HG03520 (cell line): ENCODE data around the gene GALM.
"Not testable (repeated sequence)": the region's sequence is repeated elsewhere in the genome, so short reads cannot be mapped to it uniquely, and the experiment has no call there.

ENCODE experiments used
- ATAC-seq: cut with Tn5 transposase; IDR thresholded peaks from one replicate; pipeline ENCODE4 v1.9.1; 2021; ENCODE audit warnings: mild to moderate bottlenecking, moderate library complexity; ENCODE audit not compliant: unreplicated experiment

GALM gene

DNA sequence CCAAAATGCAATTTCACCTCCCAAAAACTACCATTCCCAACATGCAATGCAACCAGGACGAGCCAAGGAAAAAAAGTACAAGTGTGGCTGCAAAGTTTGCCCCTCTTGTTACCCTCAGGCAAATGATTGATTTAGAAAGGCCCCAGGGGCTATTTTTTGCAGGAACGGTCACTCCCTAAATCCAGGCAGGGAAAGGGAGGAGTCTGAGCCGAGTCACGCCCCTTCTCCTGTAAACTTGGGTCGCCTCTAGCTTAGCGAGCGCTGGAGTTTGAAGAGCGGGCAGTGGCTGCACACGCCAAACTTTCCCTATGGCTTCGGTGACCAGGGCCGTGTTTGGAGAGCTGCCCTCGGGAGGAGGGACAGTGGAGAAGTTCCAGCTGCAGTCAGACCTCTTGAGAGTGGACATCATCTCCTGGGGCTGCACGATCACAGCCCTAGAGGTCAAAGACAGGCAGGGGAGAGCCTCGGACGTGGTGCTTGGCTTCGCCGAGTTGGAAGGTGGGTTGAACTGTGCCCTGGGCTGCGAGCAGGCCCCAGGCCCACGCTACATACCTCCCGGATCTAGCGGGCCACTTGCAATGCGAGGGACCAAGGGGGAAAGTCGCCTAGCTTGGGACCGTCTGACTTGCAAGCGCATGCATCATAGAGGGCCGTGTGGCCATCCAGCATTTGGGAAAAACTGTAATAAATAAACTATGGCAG, at the start of gene GALM:
Gene GALM, plus strand, starts transcription at position 261 of the 702 bp plus-strand sequence. Its CDS starts 48 bp downstream, at position 309.
- ATAC-seq = peak; percentile 39

DNA sequence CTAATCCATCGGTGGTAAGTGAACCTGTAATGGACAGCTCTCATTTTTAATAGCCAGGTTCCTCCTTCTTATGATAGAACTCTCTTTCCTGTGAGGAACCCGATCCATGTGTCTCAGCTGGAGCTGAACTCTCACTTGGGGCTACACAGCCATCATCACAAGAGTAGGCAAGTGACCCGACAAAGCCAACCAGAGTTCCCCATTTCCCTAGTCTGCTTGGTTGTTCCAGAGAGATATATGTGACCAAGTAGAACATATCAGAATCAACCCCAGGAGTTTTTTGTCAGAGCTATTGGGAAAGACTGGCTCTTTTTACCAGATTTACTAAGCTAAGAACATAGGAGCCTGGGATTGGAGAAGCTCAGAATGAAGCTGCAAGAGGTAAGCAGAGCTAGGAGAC, 48.6 kb upstream of the GALM start:
- no peak for ATAC-seq

DNA sequence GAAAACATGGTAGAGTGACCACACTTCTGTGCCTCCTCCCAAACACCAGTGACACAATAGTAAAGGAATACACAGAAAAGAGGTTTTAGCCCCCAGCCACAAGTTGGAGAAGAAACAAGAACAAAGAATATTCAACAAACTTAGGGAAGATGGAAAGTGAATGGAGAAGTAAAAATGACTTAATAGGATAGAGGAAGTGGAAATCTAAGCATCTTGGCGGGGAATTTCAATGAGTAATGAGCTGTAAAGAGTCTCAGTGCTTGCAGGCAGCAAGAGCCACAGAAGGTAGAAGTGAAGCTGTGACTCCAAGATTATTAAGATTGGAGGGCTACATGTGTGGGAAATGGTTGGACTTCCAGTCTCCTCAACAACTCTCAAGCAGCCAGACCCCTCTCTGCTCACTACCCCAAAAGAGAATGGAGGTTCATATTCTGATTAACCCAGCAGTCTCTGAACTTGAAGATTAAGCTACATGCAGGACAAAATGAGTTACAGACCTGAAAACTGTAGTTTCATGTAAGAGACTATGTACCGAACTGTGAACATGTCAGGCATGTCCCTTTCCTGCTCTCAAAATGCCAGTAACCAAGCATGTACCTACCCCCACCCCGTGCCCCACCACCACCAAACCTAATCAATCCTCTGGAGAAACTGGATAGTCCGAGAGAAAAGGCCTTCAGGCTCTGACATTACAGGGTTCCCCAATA, 46.3 kb upstream of the GALM start:
- ATAC-seq = no peak

DNA sequence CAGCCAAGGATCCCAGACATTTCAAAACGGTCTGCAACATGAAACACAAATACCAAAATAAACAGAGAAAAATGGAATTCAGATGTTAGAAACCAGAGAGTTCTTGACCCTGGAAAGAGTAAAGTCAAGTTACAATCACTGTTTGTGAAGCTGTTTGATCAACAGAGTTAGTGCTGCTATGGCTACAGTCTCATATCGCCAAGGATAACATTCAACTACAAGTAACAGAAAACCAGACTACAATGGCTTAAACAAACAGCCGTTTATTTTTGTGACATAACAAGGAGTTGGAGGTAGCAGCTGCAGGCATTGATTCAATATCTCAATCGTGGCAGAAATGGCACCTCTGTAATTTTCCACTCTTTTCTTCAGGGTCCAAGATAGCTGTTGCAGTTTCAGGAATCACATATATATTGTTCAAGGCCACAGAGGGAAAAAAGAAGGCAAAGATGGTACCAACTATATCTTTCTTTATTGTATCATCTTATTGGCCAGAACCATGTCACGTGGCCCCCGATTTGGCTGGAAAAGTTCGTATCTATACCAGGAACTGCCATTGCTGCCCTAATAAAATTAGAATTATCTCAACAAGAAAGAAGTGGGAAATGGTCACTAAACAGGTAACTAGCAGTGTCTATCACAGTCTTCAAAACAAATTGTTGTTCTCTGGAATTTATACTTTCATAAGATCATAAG, 45.5 kb upstream of the GALM start:
- no peak for ATAC-seq

DNA sequence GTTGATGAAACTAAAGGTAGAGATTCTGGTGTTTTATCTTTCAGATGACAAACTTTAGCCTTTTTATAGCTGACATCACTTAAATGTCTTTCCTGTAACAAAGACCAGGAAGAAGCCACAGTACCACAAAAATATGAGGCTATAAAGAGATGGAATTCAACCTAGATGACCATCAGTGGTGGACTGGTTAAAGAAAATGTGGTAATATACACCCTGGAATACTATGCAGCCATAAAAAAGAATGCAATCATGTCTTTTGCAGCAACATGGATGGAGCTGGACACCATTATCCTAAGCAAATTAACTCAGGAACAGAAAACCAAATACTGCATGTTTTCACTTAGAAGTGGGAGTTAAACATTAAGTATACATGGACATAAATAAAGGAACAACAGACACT, 44.9 kb upstream of the GALM start:
- ATAC-seq = no peak

DNA sequence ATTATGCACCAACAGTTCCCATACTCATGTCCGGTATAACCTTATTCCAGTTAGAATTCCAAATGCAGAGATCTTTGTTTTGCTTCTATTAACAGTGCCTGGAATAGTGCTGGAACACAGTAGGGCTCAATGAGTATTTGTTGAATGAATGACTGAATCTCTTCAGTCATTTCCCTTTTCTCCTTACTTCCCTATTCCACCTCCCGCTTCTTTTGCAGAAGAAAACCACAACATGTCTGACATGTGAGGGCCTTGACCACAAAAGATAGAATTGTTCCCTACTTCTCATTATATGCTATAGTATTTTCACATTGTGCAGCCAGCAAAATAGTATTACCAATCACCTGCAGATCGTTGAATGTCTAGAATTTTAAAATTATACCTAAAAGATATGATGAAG, 43.7 kb upstream of the GALM start:
- ATAC-seq = no peak

DNA sequence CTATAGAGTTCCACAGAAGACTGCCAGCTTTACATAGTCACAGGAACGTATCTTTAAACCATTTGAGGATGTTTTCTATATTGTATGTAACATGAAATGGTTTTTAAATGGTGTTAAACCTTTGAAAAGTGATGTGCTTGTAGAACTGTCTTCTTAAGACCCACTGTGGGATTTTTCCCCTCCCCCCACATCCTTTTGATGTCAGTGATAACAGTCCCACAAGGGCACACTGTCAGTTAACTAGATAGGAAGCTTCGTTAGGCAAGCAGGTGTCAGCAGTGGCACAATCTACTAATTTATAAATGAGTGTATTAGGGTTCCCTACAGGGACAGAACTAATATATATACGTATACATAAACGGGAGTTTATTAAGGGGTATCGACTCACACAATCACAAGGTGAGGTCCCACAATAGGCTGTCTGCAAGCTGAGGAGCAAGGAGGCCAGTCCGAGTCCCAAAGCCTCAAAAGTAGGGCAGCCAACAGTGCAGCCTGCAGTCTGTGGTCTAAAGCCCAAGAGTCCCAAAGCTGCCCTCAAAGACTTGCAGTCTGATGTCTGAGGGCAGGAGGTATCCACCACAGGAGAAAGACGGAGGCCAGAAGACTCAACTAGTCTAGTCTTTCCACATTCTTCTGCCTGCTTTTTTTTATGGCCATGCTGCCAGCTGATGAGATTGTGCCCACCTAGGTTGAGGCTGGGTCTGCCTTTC, 39.4 kb upstream of the GALM start:
- no peak for ATAC-seq

DNA sequence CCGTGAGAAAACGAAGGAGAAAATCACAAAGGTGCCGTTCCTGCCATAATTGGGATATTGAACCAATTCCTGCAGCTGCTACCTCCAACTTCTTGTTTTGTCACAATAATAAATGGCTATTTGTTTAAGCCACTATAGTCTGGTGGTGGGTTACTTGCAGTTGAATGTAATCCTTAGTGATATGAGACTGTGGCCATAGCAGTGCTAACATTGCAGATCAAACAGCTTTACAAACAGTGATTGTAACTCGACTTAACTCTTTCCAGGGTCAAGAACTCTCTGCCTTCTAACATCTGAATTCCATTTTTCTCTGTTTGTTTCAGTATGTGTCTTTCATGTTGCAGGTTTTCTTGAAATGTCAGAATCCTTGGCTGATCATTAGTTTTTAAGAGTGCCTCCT, 38.5 kb upstream of the GALM start:
- ATAC-seq = no peak

DNA sequence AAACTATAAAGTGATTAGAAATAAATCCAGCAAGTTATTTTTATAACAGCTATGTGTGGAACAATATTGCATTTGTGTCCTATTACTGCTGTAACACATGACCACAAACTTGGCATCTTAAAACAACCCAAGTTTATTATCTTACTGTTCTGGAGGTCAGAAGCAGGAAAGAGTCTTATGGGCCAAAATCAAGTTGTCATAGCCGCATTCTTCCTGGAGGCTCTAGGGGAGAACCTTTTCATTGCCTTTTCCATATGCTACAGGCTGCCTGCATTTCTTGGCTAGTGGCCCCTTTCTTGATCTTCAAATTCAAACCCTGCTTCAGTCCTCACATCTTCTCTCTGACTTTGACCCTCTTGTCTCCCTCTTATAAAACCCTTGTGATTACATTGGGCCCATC, 36.2 kb upstream of the GALM start:
- no peak for ATAC-seq

DNA sequence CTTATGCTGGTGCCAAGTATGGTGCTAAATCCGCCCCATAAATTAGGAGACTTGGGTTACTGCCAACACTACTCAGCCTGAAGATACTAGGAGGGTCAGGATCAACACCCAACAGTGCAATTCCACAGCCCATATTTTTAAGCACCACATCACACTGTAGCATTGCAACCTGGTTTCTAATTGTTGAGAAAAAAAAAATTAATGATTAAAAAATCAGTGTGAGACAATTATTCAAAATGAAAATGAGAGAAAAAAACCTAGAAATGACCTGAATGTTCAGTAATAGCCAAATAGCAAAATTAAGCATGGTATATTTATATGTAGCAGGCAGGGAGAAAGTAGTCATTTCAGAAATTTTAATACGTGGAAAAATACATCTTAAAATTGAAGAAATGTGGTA, 33.9 kb upstream of the GALM start:
- no peak for ATAC-seq

DNA sequence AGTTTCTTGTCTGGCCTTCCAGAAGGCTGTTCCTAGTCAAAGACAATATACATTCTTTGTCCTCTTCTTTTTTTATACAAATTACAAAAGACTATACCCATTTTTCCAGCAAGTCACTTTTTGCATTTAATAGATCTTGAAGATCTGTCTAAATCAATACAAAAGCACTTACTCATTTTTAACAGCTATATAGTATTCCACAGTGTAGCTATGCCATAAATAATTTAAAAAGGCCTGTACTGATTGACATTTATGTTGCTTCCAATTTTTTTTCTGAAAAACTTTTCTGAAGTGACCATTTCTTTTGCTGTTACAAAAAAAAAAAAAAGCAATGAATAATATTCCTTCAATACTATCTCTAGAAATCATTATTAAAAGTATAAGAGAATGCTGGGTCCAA, 32.9 kb upstream of the GALM start:
- ATAC-seq = no peak

DNA sequence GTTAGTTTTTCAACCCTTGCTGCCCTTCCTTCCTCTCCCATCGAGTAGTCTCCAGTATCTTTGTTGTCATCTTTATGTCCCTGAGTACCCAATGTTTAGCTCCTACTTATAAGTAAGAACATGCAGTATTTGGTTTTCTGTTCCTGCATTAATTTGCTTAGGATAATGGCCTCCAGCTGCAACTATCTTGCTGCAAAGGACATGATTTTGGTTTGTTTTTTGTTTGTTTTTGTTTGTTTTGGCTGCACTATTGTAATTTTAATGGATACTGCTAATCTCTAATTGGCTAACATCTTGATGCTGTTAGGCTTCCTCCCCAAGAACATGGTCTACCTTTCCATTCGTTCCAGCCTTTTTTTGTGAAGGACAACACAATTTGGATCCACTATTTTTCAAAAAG, 32.0 kb upstream of the GALM start:
- ATAC-seq = no peak

DNA sequence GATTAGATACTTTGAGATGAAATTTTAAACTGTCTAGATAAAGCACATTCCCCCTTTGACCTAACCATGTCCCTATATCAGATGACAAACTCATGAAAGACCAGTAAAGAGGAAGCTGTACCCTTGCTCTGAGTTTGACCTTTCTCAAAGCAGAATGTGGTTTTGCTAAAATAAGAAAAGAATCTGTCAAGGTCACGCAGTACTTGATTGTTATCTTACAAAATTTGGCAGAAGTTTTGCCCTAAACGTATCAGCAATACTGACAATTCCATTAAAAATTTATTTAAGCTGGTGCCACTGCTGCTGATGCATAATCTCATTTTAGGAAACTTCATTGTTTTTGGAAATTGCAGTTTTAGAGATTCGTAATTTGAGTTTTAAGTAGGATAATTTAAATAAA, 31.2 kb upstream of the GALM start:
- peak; percentile 94 for ATAC-seq

DNA sequence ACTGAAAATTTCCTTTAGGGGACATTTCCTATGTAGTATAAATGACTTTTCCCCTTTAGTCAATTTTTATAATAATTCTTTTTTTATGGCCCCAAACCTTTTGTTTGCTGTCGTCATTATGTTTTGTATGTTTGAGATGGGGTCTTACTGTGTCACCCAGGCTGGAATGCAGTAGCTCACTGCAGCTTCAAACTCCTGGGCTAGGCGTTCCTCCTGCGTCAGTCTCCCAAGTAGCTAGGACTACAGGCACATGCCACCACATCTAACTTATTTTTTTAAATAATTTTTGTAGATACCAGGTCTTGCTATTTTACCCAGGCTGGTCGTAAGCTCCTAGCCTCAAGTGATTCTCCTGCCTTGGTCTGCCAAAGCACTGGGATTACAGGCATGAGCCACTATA, 30.8 kb upstream of the GALM start:
- no peak for ATAC-seq

DNA sequence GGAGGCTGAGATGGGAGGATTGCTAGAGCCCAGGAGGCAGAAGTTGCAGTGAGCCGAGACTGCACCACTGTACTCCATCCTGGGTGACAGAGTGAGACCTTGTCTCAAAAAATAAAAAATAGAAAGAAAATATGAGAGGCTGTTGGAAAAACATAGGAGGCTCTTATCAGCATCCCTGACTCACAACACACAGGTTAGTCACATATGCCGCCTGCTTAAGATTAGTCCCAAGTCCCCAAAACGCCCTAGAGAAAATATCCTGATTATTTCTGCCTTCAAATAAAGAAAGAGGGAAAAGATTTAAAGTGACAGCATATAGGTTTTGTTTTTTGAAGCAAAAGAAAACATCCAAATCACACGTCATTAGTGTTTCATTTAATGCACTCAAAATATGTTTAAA, 29.8 kb upstream of the GALM start:
- no peak for ATAC-seq

DNA sequence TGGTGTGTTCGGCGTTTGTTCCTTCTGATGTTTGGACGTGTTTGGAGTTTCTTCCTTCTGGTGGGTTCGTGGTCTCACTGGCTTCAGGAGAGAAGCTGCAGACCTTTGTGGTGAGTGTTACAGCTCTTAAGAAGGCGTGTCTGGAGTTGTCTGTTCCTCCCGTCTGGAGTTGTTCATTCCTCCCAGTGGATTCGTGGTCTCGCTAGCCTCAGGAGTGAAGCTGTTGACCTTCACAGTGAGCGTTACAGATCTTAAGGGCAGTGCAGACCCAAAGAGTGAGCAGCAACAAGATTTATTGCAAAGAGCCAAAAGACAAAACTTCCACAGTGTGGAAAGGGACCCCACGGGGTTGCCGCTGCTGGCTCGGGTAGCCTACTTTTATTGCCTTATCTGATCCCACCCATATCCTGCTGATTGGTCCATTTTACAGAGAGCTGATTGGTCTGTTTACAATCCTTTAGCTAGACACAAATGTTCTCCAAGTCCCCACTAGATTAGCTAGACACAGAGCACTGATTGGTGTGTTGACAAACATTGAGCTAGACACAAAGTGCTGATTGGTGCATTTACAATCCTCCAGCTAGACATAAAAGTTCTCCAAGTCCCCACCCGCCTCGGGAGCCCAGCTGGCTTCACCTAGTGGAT, 23.4 kb upstream of the GALM start:
- not testable (repeated sequence) for ATAC-seq

DNA sequence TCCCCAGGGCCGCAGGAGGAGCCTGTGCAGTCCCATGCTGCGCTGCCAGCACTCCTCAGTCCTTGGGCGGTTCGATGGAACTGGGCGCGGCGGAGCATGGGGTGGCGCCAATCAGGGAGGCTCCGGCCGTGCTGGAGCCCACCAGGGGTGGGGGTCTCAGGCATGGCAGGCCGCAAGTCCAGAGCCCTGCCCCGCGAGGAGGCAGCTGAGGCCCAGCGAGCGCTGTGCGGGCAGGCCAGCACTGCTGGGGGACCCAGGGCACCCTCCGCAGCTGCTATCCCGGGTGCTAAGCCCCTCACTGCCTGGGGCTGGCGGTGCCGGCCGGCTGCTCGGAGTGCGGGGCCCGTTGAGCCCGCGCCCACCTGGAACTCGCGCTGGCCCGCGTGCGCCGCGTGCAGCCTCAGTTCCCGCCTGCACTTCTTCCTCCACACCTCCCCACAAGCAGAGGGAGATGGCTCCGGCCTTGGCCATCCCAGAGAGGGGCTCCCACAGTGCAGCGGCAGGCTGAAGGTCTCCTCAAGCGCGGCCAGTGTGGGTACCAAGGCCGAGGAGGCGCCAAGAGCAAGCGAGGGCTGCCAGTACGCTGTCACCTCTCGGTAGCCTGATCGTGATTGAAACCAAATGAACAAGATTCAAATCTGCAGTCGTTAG, 22.8 kb upstream of the GALM start:
- ATAC-seq = no peak

DNA sequence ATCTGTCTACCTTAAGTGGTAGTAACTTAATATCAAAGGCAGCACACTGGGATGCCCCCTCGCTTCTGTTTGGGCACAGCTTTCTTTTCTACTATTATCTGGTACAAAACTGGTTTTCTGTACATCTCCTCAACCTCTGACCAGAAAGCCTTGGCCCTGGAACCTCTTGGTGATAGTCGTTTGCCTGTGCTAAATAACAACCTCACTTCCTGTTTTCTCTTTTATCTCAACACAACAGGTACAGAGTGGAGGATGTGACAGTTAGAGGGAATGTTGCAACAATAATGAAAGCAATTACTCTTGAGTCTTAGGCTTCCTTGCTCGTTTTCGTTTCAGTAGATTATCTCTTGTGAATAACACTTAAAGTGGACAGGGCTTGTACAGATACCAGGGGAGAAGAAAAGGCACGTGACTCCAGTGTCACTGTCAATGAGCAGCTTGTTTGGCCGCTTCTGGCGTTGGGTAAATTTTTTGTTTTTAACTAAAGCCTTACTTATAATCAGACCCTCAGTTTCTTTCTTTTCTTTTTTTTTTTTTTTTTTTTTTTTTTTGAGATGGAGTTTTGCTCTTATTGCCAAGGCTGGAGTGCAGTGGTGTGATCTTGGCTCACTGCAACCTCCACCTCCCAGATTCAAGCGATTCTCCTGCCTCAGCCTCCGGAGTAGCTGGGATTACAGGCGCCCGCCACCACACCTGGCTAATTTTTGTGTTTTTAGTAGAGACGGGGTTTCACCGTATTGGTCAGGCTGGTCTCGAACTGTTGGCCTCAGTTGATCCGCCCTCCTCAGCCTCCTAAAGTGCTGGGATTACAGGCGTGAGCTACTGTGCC, 22.0 kb upstream of the GALM start:
- ATAC-seq = not testable (repeated sequence)

DNA sequence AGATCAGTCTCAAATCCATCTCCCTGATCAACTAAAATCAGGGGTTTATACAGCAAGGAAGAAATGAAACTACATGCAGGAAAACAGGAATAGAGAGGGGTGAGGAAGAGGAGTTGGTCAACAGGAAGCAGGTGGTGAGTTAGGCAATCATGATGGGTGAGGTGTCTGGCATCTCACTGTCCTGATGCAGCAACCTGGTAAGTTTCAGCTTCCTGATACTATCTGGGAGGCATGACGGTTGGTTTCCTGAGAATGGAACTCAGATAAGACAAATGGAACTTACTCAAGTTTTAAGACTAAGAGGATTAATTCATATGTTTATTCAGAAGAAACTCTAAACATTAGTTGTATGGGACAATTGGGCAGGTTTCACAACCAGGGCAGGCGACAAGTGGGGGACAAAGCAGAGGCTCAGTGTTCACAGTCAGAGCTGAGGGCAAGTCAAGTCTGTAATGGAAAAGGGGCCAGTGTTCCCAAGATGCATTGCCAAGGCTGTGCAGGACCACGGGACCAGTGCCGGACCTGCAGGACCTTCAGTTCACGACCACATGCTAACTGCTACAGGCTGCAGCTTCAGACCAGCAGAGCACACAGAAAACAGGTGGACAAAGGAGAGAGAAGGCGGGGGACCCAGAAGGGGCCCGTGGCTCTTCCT, 17.7 kb upstream of the GALM start:
- no peak for ATAC-seq
